Erythroblast (primary cell): ENCODE results near the gene FSIP1.

Source experiments
- GATA1 ChIP-seq: IDR thresholded peaks from 2 replicates; pipeline ENCODE4 v1.6.1; 2011; ENCODE audit warnings: low read depth, mild to moderate bottlenecking, control low read depth, low read length, moderate library complexity
- POLR2A ChIP-seq: IDR thresholded peaks from 2 replicates; pipeline ENCODE4 v1.6.1; 2011; ENCODE audit warnings: mild to moderate bottlenecking, low read length

- TF ChIP-seq POLR2A (no peak), GATA1 (no peak)
These were observed 144.6 kb downstream of the FSIP1 start for GRCh38 chr15:39638041-39638440.
